Pancreas (tissue), 10 donors: Measurements from ENCODE around the gene FAM210A. TPM values are rescaled to one million over a fixed set of nuclear protein-coding genes. Genes with fewer than 3 reads are reported as not detected.
A peak's percentile ranks its signal among the peaks of the same experiment; 100 is the strongest.

Experiments
- ATAC-seq, 4 donors: fragments of 200-7000 bp; cut with Tn5 transposase; one replicate each; pipeline versions ENCODE4 v1.8.0 to v1.9.1; 2020; ENCODE audit warnings: mild to moderate bottlenecking in 4 of 4, moderate library complexity in 4 of 4
- DNase-seq, 6 donors: peaks; one replicate each; pipeline ENCODE4 v3.0.0-alpha.2; 2020
- FAIRE-seq: peaks from 2 replicates; lab custom pipeline; 2012; peaks lifted over from hg19 to GRCh38; lab: Jason Lieb, UNC
- H3K27ac ChIP-seq, 4 donors: fragments of 200-600 bp; sonication (generic); 1 replicate in 3 of 4; 2 replicates in 1 of 4; pipeline versions ENCODE4 v1.5.0 to v1.8.0; 2020
- H3K27me3 ChIP-seq, 4 donors: fragments of 200-600 bp; one replicate each; pipeline ENCODE4 v1.8.0; 2021
- H3K36me3 ChIP-seq, 3 donors: fragments of 200-600 bp; sonication (generic) in 1 of 3; one replicate each; pipeline versions ENCODE4 v1.5.0 to v1.8.0; 2020 to 2021
- H3K4me1 ChIP-seq, 3 donors: fragments of 200-600 bp; one replicate each; pipeline ENCODE4 v1.8.0; 2021
- H3K4me3 ChIP-seq, 4 donors: fragments of 200-600 bp; sonication (generic) in 2 of 4; one replicate each; pipeline versions ENCODE4 v1.5.0 to v1.8.0; 2020 to 2021
- H3K9me3 ChIP-seq, 4 donors: fragments of 200-600 bp; one replicate each; pipeline ENCODE4 v1.8.0; 2021
- WGBS, 2 donors: extraction: QIAGEN DNeasy Blood & Tissue Kit; methylation state at CpG; one replicate each; pipeline ENCODE4 v1.1.7; 2013; 5-methylcytosine and 5-hydroxymethylcytosine counted together
- intact Hi-C, 3 donors: fragments of 100-400 bp; cut with DNase I; formaldehyde crosslinking; loops; one replicate each; pipeline versions ENCODE4 v1.11.1 to v1.14.2; 2022
- polyA plus RNA-seq, 2 donors: library from polyadenylated mRNA; stranded (reverse); fragments of 200-250 nt; gene quantifications; one replicate each; pipeline ENCODE4 v1.2.3, GENCODE V29; 2013
- total RNA-seq, 6 donors: library from RNA; stranded (reverse); fragmentation: NEBNext Ultra II Directional in 4 of 6; extraction: Animal tissue kit (Norgen Biotek cat#: 25700) in 4 of 6; gene quantifications; one replicate each; pipeline versions ENCODE4 v1.2.1 to v1.2.4, GENCODE V29; 2021 to 2023
- TF ChIP-seq, protein P1 (sequence below), 4 donors: fragments of 200-600 bp; sonication (generic) in 3 of 4; IDR thresholded peaks; one replicate each; pipeline versions ENCODE4 v1.5.0 to v1.8.0; 2021; ENCODE audit warnings: antibody characterized with exemption in 4 of 4
- donor health status: healthy with polysubstance abuse.
- donor health status: DM: no; HTN: no; CAD: no; lungs with moderate emphysema.
- donor health status: DM: no; HTN: no; CAD: no.
- donor health status: control.
- donor health status: control.
- donor health status: Bipolar disorder and iron deficiency.
- donor health status: DM: yes; HTN: yes; CAD: no.
- donor health status: DM: no; HTN: no; CAD: no.
- donor health status: DM: no; HTN: no; CAD: no.
- donor health status: DM: yes; HTN: yes; CAD: no.

FAM210A gene
- total and polyA plus RNA-seq, 8 donors: 1.5 to 7.2 (median 3.1) TPM

DNA sequence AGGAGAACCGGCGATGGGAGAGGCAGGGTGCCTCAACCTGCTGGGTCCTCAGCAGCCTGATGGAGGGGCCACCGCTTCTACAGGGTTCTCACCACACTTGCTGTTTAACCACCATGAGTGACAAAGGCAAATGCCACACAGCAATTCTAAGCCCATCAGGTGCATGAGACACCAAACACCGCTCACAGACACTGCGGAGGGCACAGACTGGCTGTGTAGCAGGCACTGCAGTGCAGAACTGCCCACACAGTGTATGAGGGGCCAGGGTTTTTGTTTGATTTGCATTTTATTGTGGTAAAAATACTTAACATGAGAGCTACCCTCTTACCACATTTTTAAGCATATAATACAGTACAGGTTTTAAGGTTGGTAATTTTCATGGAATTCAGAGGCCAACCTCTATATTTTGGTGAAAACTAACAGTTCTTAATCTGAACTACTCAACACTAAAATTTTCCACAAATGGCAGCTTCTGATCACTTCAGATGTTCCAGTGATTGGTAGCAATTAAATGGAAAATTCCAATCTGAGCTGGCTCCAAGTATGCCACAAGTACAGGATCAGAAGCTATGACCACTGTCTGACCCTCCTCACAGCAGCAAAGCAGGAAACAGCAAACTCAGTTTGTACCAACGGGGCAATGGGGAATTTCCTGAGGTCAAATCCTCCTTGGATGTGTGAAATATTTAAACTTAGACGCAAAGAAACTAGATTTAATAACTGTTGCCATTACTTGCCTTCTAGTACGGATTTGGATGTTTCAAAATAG, 67.7 kb downstream of the FAM210A start:
- Histone ChIP-seq H3K4me1 (no peaks in the 10 kb centered on the region), H3K36me3 (no peaks in the 10 kb centered on the region), H3K27ac (no peak overlapping the region), H3K27me3 (no peaks in the 10 kb centered on the region), H3K4me3 (no peak overlapping the region), H3K9me3 (no peaks in the 10 kb centered on the region)
- WGBS, 2 donors: 83 to 89% methylated on average over 8 of the region's 8 CpGs
- TF ChIP-seq, protein P1, sequence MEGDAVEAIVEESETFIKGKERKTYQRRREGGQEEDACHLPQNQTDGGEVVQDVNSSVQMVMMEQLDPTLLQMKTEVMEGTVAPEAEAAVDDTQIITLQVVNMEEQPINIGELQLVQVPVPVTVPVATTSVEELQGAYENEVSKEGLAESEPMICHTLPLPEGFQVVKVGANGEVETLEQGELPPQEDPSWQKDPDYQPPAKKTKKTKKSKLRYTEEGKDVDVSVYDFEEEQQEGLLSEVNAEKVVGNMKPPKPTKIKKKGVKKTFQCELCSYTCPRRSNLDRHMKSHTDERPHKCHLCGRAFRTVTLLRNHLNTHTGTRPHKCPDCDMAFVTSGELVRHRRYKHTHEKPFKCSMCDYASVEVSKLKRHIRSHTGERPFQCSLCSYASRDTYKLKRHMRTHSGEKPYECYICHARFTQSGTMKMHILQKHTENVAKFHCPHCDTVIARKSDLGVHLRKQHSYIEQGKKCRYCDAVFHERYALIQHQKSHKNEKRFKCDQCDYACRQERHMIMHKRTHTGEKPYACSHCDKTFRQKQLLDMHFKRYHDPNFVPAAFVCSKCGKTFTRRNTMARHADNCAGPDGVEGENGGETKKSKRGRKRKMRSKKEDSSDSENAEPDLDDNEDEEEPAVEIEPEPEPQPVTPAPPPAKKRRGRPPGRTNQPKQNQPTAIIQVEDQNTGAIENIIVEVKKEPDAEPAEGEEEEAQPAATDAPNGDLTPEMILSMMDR (IDR thresholded peaks at IDR 0.05): no peak
- DNase-seq (no peak), ATAC-seq (no peak), FAIRE-seq (no peak)
- intact Hi-C loops: no loop called here

DNA sequence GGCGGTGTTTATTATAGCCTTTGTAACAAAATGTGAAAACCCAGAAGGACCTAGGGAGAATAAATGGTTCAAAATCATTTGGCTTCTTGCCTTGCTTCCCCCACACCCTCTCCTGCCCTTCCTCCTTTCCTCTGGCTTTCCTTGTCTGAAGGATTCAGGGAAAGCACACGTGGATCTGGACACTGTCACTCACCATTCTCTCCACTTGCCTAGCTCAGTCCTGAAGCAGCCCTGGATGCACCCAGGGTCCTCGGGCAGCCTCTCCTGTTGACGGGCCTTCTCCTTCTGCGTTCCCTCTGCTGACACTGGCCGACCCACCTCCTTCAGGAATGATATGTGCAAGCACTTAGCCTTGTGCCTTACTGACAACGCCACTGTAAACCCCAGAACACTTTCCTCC, 68.4 kb downstream of the FAM210A start:
- FAIRE-seq (no peak), ATAC-seq (no peak), DNase-seq (no peak)
- Histone ChIP-seq H3K36me3 (no peaks in the 10 kb centered on the region), H3K4me3 (no peak overlapping the region), H3K4me1 (no peaks in the 10 kb centered on the region), H3K27me3 (no peaks in the 10 kb centered on the region), H3K9me3 (no peaks in the 10 kb centered on the region), H3K27ac (no peak overlapping the region)
- 56 to 60% methylated on average over 7 of the region's 7 CpGs for WGBS, 2 donors
- TF ChIP-seq, protein P1 (IDR thresholded peaks at IDR 0.05): no peak
- intact Hi-C loops: no loop called here

DNA sequence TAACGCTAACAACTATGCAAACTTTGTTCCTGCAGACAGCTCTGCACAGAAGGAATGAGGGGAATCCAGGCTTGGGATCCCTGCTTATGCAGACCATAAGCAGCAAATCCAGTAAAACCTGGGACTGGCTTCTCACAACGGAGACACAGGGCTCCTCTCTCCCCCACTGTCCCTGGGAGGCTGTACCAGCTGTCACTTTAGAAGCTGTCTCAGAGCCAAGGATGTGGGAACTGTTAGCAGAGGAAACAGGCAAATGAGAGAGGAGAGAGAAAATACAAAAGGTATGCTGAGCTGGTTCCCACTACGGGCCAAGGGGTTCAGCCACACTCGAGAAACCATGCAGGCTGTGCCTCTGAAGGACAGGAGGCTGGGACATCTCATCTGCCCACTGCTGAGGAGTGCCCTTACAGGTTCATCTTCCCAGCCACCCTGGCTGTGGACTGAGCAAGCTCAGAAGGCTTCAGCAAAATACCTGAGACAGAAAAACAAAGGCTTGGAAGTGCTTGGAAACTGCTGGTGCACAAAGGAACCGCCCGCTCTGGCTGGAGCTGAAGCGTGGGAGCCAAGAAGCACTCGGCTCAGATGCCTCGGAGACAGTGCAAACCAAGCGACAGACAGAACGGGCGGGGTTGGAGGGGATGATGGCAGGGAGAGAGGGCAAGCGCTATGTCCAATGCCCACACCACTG, 72.5 kb downstream of the FAM210A start:
- peak in 2 of 4 donors; percentile 24 to 32 for ATAC-seq

DNA sequence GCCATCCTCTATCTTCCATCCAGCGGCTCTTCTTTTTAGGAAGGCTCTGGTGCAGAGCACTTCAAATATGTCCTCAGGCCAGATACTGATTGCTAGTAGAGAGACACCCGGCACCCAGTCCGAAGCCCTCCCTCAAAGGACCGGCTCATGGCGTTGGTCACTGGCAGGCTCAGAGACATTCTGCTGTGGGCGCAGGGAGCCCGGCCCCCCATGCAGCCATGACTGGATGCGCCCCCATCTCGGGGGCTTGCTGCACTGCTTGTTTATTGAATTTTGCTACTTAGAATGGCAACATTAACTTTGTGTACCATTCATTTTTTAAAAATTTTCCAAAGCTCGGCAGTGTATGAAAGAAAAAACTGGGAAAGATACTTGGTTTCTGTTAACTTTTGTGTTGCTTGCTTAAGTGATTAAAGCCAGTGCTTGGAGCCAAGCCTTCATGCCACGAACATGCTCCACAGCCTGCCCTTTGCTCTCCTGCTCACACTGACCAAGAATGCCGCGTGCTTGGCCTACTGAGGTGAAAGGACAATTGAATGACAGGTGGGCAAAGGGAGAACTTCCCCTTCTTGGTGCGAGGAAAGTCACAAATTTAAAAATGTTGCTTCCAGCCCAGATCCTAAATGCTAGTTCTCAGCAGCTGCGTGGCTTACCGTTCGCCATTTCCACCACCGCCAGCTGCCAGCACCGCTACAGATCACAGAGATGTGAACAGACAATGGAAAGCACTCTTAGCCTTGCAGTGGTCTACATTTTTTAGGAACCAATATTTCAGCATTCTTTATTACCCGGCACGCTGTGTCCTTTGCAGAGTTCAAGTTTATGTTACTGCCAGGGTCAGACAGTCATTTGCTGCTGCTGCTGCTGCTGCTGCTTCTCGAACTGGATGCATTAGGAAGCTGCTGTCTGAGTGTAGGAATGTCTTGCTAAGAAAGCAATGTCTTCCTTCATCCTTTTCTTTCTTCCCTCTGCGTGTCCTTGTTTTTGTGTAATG, 76.7 kb downstream of the FAM210A start:
- Histone ChIP-seq H3K27ac (no peak overlapping the region), H3K27me3 (no peaks in the 10 kb centered on the region), H3K9me3 (no peaks in the 10 kb centered on the region), H3K4me1 (no peaks in the 10 kb centered on the region), H3K36me3 (no peaks in the 10 kb centered on the region), H3K4me3 (no peak overlapping the region)
- intact Hi-C loops: no loop called here
- FAIRE-seq (no peak), ATAC-seq (no peak), DNase-seq (no peak)
- WGBS, 2 donors: 81 to 83% methylated on average over 23 of the region's 23 CpGs
- TF ChIP-seq, protein P1 (IDR thresholded peaks at IDR 0.05): no peak

More for the DNA sequence above, 72.5 kb downstream of the FAM210A start:
- TF ChIP-seq, protein P1 (IDR thresholded peaks at IDR 0.05): no peak
- Histone ChIP-seq H3K9me3 (no peaks in the 10 kb centered on the region), H3K4me3 (no peak overlapping the region), H3K4me1 (no peaks in the 10 kb centered on the region), H3K36me3 (no peaks in the 10 kb centered on the region), H3K27ac (no peak overlapping the region), H3K27me3 (no peaks in the 10 kb centered on the region)
- intact Hi-C loops: no loop called here
- no peak for DNase-seq
- WGBS, 2 donors: 40 to 44% methylated on average over 13 of the region's 13 CpGs
- no peak for FAIRE-seq
